H54 (cell line): Measurements from ENCODE around the gene SLC38A8.

Experiments
- DNase-seq: peaks from one replicate; pipeline ENCODE4 v3.0.0; 2011; ENCODE audit warnings: low spot score, mixed read lengths; ENCODE audit not compliant: insufficient read length
- FAIRE-seq: peaks from 3 replicates; lab custom pipeline; 2011; peaks lifted over from hg19 to GRCh38; lab: Jason Lieb, UNC
- POLR2A ChIP-seq: IDR thresholded peaks from 2 replicates; pipeline ENCODE4 v1.6.1; 2011; ENCODE audit warnings: low read depth, mild to moderate bottlenecking, low read length

Gene SLC38A8

GRCh38 chr16:84039696-84040095 lies 2.9 kb downstream of the SLC38A8 start:
- no peak for TF ChIP-seq POLR2A
- no peak for FAIRE-seq
- no peak for DNase-seq

- TF ChIP-seq POLR2A: no peak
- FAIRE-seq: no peak
- DNase-seq: no peak
These were observed 4.1 kb downstream of the SLC38A8 start for GRCh38 chr16:84038469-84038868.

- DNase-seq (no peak), FAIRE-seq (no peak)
- no peak for TF ChIP-seq POLR2A
These were observed 5.6 kb downstream of the SLC38A8 start for GRCh38 chr16:84036982-84037425.

GRCh38 chr16:84036131-84036530 lies 6.5 kb downstream of the SLC38A8 start:
- no peak for TF ChIP-seq POLR2A
- DNase-seq (no peak), FAIRE-seq (no peak)

- no peak for TF ChIP-seq POLR2A
- FAIRE-seq: no peak
- no peak for DNase-seq
These were observed 8.1 kb downstream of the SLC38A8 start for GRCh38 chr16:84034516-84034915.

- no peak for TF ChIP-seq POLR2A
- FAIRE-seq (no peak), DNase-seq (no peak)
These were observed 9.1 kb downstream of the SLC38A8 start for GRCh38 chr16:84033251-84034195.

- DNase-seq (no peak), FAIRE-seq (no peak)
- TF ChIP-seq POLR2A: no peak
These were observed 10.0 kb downstream of the SLC38A8 start for GRCh38 chr16:84032458-84033178.

GRCh38 chr16:84031556-84031955 lies 11.0 kb downstream of the SLC38A8 start:
- DNase-seq (no peak), FAIRE-seq (no peak)
- no peak for TF ChIP-seq POLR2A

GRCh38 chr16:84029297-84030047 lies 13.1 kb downstream of the SLC38A8 start:
- DNase-seq: no peak
- TF ChIP-seq POLR2A: no peak
- FAIRE-seq: no peak

- DNase-seq: no peak
- FAIRE-seq: no peak
- TF ChIP-seq POLR2A: no peak
These were observed 15.0 kb downstream of the SLC38A8 start for GRCh38 chr16:84027625-84028024.

- DNase-seq (no peak), FAIRE-seq (no peak)
- TF ChIP-seq POLR2A: no peak
These were observed 16.0 kb downstream of the SLC38A8 start for GRCh38 chr16:84026606-84027005.

GRCh38 chr16:84024854-84025253 lies 17.7 kb downstream of the SLC38A8 start:
- FAIRE-seq: no peak
- DNase-seq: peak; percentile 80
- no peak for TF ChIP-seq POLR2A

GRCh38 chr16:84022644-84023043 lies 20.0 kb downstream of the SLC38A8 start:
- DNase-seq: no peak
- TF ChIP-seq POLR2A: no peak
- FAIRE-seq: no peak
